ENCODE measurements around the gene ANAPC2.

The ANAPC2 gene

GRCh38 chr9:137191691-137192447, 3.5 kb upstream of the ANAPC2 start:
- DNase-seq (ENCODE audit: low spot score): peak; percentile 81

- no peak for DNase-seq (ENCODE audit: low spot score)
Observed at GRCh38 chr9:137191245-137191644, 2.9 kb upstream of the ANAPC2 start.

DNA sequence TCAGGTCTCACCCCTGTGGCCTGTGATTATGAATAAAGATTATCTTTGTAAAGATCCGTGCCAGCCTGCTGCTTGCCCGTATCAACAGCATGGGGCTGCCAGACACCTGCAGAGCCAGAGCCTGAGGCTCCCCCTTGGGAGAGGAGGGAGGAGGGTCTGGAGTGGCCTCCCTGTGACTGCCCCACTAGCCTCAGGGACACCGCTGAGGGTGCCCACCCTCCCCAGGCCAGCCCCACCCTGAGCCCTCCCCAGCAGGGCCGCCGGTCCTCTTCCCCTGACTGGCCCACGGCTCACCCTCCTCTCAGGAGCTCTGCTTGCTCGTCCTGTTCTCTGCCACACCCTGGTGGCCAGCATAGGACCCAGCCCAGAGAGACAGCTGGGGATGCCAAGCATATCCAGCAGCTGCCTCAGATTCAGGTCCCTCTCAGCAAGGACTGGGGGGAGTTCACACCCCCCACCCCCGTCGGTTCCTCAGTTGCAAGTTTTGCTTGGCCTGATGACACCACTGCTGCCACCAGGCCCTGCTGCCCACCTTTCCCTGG, 2.0 kb upstream of the ANAPC2 start:
- no peak for DNase-seq (ENCODE audit: low spot score)

DNA sequence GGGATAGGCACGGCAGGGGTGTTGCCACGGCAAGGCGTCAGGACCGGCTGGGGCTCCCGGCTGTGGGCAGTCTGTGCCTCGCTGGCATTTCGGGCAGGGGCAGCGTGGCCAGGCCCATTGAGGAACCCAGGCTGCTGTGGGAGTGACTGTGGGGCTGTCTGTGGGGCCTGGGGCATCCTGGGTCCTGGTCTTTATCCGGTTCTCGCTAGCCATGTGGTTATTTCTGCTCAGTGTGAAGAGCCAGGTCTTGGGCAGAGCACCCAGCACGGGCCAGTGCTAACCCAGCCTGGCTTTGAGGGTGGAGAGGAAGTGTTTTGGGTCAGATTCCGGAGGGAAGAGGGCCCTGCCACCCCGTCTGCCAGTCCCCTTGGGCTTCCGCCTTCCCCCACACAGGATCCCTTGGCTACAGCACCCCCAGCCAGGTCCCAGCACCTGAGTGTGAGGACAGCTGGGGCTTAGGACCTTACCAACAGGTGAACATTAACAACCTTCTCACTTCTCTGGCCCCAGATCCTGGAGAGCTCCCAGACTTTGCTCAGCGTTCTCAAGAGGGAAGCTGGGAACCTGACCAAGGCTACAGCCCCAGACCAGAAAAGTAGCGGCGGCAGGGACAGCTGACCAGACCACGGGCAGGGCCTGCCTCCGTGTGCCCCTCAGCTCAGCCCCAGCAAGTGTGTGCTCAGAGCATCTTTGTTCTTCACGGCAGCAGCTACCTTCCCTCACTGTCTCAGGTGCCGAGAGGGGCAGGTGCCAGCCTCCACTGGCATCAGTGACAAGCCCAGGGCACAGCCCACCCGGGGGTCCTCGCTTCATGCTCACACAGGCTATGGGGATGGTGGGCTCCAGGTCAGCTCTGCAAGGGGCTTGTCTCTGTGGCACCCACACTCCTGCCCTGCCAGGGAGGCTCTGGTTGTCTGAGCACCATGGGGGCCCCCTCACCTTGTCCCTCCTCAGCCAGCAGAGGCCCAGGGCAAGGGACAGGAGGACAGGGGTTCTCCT, 1.2 kb upstream of the ANAPC2 start:
- no peak for DNase-seq (ENCODE audit: low spot score)

- DNase-seq (ENCODE audit: low spot score): no peak
Observed at GRCh38 chr9:137188086-137188489, 272 bp downstream of the ANAPC2 start.

GRCh38 chr9:137187386-137187785, 974 bp downstream of the ANAPC2 start:
- DNase-seq (ENCODE audit: low spot score): no peak

DNA sequence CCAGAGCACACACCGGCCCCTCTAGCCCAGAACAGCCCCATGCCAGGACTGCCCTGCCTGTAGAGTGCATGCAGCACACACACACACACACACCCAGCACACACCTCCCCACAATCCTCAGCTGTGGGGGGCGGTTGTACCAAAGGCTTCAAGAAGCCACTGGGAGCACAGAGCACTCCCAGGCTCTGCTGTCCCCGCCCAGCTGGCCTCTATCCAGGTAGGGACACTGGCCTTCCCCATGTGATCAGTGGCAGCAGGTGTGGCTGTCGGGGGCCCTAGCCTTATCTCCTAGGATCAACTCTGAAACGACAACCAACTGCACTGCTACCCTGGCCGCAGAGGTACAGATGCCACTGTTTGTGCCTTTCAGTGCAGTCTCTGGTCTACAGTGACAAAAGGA, 2.0 kb downstream of the ANAPC2 start:
- DNase-seq (ENCODE audit: low spot score): no peak

- no peak for DNase-seq (ENCODE audit: low spot score)
Observed at GRCh38 chr9:137185921-137186320, 2.4 kb downstream of the ANAPC2 start.

DNA sequence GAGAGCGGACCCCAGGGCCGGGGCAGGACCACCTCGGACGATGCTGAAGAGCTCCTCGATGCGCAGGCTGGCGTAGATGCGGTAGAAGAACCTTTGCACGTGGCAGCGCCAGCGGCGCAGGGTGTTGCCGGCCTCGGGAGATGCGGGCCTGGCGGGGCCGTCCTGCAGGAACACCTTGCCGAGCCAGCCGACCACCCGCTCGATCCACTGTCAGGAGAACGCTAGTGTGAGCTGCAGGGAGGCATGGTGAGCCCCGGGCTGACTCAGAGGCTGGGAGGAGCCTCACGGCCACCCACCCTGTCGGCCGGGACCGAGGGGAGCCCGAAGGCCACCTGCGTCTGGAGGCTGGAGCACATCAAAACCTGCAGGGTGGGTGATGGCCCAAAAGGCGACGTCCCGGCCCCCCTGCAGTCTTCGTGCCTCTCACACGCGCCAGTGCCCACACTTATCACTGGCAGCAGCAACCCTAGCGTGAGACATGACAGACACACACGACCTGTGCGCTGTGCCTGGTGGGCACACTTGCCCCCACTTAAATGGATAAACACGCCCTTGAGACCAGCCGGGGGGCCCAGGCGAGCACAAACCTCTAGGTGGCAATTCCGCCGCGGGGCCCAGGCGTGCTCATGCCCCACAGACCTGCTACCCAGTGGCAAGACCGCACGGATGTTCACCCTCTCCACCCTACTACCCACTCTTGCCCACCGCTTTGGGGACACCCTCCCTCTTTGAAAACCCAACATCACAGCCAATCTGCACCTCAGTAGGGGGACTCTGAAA, 3.3 kb downstream of the ANAPC2 start:
- no peak for DNase-seq (ENCODE audit: low spot score)

GRCh38 chr9:137183980-137184595, 4.3 kb downstream of the ANAPC2 start:
- no peak for DNase-seq (ENCODE audit: low spot score)

- DNase-seq (ENCODE audit: low spot score): no peak
Observed at GRCh38 chr9:137182836-137183235, 5.5 kb downstream of the ANAPC2 start.

DNA sequence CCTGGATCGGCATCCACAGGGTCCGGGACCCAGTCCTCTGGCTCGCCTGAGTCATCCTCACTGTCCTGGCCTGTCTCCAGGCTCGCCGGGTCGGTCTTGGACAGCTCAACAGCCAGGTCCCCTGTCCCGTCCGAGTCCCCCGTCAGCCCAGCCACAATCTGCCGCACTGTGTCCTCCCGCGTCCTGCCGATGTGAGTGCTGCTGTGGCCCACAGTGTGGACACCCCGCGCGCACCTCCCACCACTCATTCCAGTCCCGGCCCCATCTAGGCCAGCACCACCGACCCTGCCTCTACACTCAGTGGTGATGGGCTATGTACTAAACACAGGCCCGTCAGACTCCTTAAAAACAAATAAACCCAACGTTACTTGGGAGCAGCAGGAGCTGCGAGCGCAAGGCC, 6.7 kb downstream of the ANAPC2 start:
- no peak for DNase-seq (ENCODE audit: low spot score)

GRCh38 chr9:137180491-137180890, 7.9 kb downstream of the ANAPC2 start:
- DNase-seq (ENCODE audit: low spot score): no peak

GRCh38 chr9:137179761-137180160, 8.6 kb downstream of the ANAPC2 start:
- no peak for DNase-seq (ENCODE audit: low spot score)

GRCh38 chr9:137178939-137179630, 9.3 kb downstream of the ANAPC2 start:
- no peak for DNase-seq (ENCODE audit: low spot score)

- no peak for DNase-seq (ENCODE audit: low spot score)
Observed at GRCh38 chr9:137178201-137178938, 10.0 kb downstream of the ANAPC2 start.

GRCh38 chr9:137176302-137177182, 11.8 kb downstream of the ANAPC2 start:
- no peak for DNase-seq (ENCODE audit: low spot score)

- no peak for DNase-seq (ENCODE audit: low spot score)
Observed at GRCh38 chr9:137175345-137175961, 12.9 kb downstream of the ANAPC2 start.
